ENCODE measurements around the gene CITED4. TPM values are rescaled to one million over a fixed set of nuclear protein-coding genes. Genes with fewer than 3 reads are reported as not detected.

Gene CITED4
- total RNA-seq, 2 donors from 2014 or later, result 180 to 465 TPM

DNA sequence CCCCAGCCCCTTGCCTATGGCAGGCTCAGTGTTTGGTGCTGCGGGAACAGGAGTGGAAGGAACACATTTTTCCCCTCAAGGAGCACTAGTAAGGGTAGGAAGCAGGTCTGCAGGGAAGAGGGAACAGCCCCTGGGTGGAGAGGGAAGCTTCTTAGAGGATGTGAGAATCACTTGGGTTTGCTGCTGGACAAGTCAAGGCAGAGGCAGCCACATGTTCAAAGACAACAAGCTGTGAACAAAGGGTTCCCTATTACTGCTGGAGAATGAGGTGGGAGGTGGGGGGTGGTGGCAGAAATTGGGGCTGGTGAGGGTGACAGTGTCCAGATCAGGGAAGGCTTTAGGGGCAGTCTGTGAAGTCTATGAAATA is 24.8 kb upstream of the CITED4 start:
- intact Hi-C loops (cut with DNase I), result no loop called here
- DNase-seq, result no peak
- ATAC-seq, result no peak

DNA sequence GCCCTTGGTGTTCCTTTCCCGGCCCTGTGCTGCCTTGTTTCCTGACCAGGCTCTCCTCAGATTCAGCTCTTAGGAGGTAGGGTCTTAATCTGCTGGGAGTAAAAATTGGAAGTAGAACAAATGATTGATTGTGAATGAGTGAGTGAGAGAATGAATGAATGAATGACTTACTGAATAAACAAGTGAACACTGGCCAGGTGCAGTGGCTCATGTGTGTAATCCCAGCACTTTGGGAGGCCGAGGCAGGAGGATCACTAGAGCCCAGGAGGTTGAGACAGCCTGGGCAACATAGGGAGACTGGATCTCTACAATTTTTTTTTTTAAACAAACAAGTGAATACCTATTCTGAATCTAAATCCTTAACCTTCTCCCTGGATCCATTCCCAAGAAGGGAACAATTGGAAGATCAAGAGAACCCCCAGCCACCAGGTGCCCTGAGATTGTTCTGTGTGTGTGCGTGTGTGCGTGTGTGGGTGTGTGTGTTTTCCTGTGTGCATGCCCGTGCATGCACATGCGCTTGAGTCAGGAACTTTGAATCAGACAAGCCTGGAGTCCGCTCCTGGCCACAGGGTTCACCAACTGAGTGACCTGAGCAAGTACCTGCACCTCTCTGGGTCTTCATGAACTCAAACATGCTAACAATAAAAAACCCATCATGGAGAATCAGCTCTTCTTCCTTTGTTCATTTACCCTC is 24.3 kb upstream of the CITED4 start:
- no peak for ATAC-seq
- Histone ChIP-seq H3K36me3 (replicated peaks in 1 of 2; ENCODE audit: insufficient read depth in 1 of 2, low read depth in 2 of 2) (no peaks in the 10 kb centered on the region), H3K27me3 (peaks cover 0 to 7% of the 10 kb centered on the region in 2 donors), H3K27ac (no peak overlapping the region), H3K4me3 (no peak overlapping the region), H3K9me3 (no peaks in the 10 kb centered on the region), H3K4me1 (peaks cover 6% of the 10 kb centered on the region)
- 75 to 90% methylated on average over 7 of the region's 7 CpGs for WGBS, 2 donors
- intact Hi-C loops (cut with DNase I), result no loop called here
- DNase-seq, result no peak
- TF ChIP-seq, protein P1, sequence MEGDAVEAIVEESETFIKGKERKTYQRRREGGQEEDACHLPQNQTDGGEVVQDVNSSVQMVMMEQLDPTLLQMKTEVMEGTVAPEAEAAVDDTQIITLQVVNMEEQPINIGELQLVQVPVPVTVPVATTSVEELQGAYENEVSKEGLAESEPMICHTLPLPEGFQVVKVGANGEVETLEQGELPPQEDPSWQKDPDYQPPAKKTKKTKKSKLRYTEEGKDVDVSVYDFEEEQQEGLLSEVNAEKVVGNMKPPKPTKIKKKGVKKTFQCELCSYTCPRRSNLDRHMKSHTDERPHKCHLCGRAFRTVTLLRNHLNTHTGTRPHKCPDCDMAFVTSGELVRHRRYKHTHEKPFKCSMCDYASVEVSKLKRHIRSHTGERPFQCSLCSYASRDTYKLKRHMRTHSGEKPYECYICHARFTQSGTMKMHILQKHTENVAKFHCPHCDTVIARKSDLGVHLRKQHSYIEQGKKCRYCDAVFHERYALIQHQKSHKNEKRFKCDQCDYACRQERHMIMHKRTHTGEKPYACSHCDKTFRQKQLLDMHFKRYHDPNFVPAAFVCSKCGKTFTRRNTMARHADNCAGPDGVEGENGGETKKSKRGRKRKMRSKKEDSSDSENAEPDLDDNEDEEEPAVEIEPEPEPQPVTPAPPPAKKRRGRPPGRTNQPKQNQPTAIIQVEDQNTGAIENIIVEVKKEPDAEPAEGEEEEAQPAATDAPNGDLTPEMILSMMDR (IDR thresholded peaks at IDR 0.05), result no peak
- TF ChIP-seq POLR2A (IDR thresholded peaks at IDR 0.05), result no peak

More for the DNA sequence above, 24.8 kb upstream of the CITED4 start:
- H3K27ac ChIP-seq, result no peak overlapping the region
- H3K27me3 ChIP-seq, result peaks cover 0 to 7% of the 10 kb centered on the region in 2 donors
- TF ChIP-seq, protein P1 (IDR thresholded peaks at IDR 0.05), result no peak
- TF ChIP-seq POLR2A (IDR thresholded peaks at IDR 0.05), result no peak
- no peak overlapping the region for H3K4me3 ChIP-seq
- WGBS, 2 donors, result 86 to 88% methylated on average over 1 of the region's 1 CpG
- peaks cover 6% of the 10 kb centered on the region for H3K4me1 ChIP-seq
- H3K36me3 ChIP-seq (replicated peaks in 1 of 2; ENCODE audit: insufficient read depth in 1 of 2, low read depth in 2 of 2), result no peaks in the 10 kb centered on the region
- H3K9me3 ChIP-seq, result no peaks in the 10 kb centered on the region

DNA sequence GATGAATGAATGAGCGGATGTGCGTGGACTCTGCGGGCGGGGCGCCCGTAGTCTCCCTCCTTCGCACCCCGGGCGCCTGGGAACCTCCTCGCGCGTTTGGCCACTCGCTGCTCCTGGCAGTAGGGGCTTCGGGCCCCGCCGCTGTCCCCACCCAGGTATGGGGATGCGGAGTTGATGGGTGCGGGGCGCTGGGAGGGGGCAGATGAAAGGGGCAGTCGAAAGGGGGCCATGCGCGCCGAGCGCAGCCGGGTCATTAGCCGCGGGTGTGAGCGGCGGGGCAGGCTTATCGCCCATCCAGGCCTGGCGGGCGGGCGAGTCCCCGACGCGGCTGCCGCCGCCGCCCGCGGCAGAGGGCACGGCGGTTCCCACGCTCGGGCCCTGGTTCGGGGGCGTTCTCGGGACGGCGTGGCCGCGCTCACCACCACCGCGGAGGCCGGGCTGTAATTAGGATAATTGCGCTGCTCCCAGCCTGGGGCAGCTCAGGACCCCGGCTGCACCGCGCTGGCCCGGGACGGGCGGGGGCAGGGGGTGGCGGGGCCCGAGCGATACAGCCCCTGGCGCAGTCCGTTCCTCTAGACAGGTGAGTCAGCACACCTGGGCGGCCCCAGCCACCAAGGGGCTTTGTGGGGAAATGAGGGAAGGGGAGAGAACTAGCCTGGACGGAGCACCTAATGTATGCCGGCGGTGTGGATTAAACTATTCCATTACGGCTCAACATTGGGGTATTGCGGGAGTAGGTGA is 22.1 kb upstream of the CITED4 start:
- intact Hi-C loops (cut with DNase I), result no loop called here
- Histone ChIP-seq H3K27ac (no peak overlapping the region), H3K27me3 (peaks cover 0 to 7% of the 10 kb centered on the region in 2 donors), H3K36me3 (replicated peaks in 1 of 2; ENCODE audit: insufficient read depth in 1 of 2, low read depth in 2 of 2) (no peaks in the 10 kb centered on the region), H3K4me1 (peaks cover 6% of the 10 kb centered on the region), H3K9me3 (no peaks in the 10 kb centered on the region), H3K4me3 (no peak overlapping the region)
- 39 to 67% methylated on average over 17 to 52 of the region's 73 CpGs for WGBS, 2 donors
- DNase-seq (no peak), ATAC-seq (no peak)
- TF ChIP-seq, protein P1 (IDR thresholded peaks at IDR 0.05), result no peak
- TF ChIP-seq POLR2A (IDR thresholded peaks at IDR 0.05), result no peak

DNA sequence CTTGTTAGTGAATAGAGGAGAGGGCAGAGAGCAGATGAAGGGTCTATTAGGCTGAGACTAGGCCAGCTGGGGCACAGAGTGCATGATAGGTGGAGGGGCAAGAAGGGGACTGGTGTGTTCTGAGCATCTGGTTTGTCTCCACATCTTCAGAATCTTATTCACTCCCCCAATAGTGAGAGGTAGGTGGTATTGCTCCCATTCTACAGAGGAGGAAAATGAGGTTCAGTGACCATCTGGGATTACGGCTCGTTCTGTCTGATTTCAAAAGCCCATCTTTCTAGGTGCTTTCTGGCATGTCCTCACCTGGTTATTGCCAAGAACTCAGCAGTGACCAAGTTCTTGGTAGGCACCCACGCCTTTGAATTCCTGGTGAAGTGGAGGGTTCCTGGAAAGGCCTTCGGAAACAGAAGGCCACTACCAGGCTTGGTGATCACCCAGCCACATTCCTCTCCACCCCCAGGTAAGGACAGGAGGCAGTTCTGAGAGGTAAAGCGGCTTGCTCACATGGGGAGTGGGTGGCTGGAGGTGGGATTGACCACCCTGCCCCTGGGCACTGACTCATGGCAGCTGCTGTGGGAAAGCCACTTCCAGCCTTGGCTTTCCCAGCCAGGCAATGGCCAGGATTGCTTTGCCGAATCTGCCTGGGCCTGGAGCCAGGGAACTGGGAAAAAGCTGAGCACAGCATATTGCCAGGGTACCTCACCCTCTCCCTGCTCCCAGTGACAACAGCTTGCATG is 18.8 kb upstream of the CITED4 start:
- Histone ChIP-seq H3K4me1 (peaks cover 16% of the 10 kb centered on the region), H3K27me3 (peaks cover 0 to 7% of the 10 kb centered on the region in 2 donors), H3K9me3 (peaks cover 0 to 4% (median 0%) of the 10 kb centered on the region in 3 donors), H3K36me3 (replicated peaks in 1 of 2; ENCODE audit: insufficient read depth in 1 of 2, low read depth in 2 of 2) (no peaks in the 10 kb centered on the region), H3K4me3 (no peak overlapping the region), H3K27ac (no peak overlapping the region)
- intact Hi-C loops (cut with DNase I), result no loop called here
- WGBS, 2 donors, result 65 to 70% methylated on average over 5 to 6 of the region's 6 CpGs
- DNase-seq, result no peak
- TF ChIP-seq, protein P1 (IDR thresholded peaks at IDR 0.05), result no peak
- no peak for TF ChIP-seq POLR2A (IDR thresholded peaks at IDR 0.05)
- no peak for ATAC-seq
